ENCODE results near the gene HACD1.

Gene HACD1

DNA sequence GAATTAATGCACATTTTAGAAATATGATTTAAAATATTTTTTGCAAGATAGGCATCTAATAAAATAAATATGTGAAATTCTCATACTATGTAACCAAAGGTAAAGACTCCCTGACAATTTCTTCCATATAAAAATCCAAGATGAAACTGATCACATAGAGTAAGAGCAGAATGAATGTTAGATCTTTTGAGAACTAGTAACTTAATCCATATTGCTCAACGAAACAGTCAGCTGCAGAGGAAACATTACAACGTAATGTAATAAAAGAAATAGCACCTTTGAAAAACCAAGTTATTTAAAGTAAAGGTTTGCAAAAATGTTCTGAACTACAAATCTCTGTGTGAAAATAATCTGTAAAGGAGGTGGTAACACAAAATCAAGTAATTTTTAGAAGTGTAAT is 28.8 kb downstream of the HACD1 start:
- TF ChIP-seq, protein P1, sequence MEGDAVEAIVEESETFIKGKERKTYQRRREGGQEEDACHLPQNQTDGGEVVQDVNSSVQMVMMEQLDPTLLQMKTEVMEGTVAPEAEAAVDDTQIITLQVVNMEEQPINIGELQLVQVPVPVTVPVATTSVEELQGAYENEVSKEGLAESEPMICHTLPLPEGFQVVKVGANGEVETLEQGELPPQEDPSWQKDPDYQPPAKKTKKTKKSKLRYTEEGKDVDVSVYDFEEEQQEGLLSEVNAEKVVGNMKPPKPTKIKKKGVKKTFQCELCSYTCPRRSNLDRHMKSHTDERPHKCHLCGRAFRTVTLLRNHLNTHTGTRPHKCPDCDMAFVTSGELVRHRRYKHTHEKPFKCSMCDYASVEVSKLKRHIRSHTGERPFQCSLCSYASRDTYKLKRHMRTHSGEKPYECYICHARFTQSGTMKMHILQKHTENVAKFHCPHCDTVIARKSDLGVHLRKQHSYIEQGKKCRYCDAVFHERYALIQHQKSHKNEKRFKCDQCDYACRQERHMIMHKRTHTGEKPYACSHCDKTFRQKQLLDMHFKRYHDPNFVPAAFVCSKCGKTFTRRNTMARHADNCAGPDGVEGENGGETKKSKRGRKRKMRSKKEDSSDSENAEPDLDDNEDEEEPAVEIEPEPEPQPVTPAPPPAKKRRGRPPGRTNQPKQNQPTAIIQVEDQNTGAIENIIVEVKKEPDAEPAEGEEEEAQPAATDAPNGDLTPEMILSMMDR (IDR thresholded peaks at IDR 0.05): no peak

DNA sequence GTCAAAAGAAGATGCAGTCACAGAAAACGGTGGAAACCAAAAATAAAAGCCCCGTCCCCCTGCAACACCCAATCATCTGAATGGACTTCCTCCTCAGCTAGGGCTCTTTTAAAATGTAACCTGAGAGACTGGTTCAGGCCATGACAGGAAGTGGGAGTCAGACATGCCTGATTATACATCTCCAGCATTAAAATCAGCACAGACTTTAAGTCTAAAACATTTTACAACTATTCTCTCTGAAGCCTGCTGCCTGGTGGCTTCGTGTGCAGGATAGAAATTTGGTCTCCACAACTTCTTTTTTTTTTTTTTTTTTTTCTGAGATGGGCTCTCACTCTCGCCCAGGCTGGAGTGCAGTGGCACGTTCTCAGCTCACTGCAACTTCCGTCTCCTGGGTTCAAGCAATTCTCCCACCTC is 30.3 kb downstream of the HACD1 start:
- TF ChIP-seq, protein P1 (IDR thresholded peaks at IDR 0.05): no peak

DNA sequence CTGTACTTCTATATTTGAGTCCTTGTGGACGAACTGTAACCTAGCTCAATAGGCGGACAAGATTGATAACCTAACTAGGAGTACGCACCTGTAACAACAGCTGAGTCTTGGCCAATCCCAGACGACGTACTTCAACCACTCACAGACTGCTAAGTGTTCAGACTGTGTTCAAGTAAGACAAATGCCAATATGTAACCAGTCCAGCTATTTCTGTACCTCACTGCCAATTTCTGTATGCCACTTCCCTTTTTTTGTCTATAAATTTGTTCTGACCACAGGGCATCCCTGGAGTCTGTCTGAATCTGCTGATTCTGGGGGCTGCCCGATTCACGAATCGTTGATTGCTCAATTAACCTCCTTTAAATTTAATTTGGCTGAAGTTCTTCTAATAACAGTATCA is 32.2 kb downstream of the HACD1 start:
- TF ChIP-seq, protein P1 (IDR thresholded peaks at IDR 0.05): no peak

DNA sequence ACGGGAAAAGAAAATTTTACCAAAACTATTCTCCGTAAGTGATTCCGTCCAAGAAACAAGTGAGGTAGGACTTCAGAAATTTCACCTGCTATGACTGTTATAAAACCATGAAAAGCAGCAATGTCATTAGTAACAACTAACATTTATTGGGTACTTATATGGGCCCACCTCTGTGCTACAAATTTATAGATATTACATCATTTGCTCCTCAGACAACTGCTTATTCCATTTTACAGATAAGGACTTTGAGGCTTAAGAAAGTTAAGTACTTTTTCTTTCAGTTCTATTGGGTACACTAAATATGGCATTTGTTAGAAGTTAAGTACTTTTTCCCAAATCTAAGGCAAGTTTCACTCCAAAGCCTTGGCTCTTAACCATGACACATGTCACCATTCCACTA is 36.3 kb downstream of the HACD1 start:
- TF ChIP-seq, protein P1 (IDR thresholded peaks at IDR 0.05): no peak

DNA sequence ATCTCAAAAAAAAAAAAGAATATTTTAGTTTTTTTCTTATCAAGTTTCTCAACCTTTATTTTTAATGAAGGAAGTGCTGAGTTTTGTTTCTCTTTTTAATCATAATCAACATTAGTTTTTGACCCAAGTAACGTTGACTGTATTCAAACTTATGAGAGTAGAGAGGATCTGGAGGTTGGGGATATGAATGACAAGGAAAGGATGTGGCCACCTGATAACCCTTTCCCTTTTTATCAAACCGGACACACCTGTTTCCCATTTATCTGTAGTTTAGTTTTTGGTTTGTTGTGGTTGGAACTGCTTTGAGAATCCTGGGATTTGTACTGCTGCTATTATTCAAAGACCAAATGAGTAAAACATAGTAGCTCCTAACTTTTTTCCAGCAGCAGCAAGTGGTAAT is 38.6 kb downstream of the HACD1 start:
- TF ChIP-seq, protein P1 (IDR thresholded peaks at IDR 0.05): no peak

DNA sequence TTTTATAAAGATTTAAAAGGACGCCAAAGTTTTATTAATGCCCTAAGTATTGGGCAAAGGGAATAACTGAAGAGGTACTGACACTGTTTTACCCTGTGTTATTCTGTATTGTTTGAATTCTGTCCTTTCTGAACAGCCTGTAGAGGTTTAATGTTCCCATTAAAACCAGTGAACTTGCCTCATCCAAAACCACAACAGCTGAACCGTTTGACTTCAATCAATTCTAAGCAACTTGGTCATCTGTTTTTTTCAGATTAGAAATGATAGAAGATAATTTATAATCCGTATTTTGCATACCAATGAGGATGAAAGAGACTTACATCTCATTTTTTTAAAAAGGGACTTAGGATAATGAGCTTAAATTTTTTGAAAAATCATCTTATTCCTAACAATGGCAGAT is 40.4 kb downstream of the HACD1 start:
- TF ChIP-seq, protein P1 (IDR thresholded peaks at IDR 0.05): no peak

DNA sequence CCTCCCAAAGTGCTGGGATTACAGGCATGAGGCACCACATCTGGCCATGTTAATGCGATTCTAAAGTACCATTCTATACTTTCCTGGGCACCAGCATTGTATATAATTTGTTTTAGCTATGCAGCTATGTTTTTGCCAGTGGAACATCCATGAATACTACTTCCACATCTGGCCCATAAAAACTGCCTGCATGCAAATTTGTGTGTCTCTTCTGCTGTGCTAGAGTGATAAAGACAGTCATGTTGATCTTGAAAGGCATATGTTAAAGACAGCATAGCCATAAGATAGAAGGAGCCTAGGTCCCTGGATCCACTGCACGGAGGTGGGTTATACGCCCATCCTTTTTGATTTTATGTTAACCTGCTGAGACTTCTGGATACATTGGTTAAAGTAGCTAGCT is 52.3 kb downstream of the HACD1 start:
- TF ChIP-seq, protein P1 (IDR thresholded peaks at IDR 0.05): no peak

DNA sequence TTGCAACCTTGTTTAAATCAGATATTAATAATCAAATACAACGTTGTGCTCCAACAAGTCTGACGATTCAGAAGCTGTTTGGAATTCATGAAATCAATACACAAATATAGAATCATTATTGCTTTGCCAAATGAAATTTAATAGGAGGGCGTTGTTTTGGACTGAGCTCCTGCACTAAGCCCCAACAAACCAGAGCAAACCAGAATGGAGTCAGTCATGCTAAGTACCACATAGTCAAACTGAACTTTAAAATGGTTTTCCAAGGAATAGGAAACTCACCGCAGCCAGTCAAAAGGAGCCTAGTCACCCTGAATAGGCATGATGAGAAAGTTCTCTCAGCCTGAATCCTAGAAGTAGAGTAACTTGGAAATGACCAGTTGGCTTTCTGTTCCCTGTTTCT is 53.7 kb downstream of the HACD1 start:
- TF ChIP-seq, protein P1 (IDR thresholded peaks at IDR 0.05): no peak

Measured in LNCAP (cell line).